ENCODE measurements around the gene HDAC6.

The HDAC6 gene

DNA sequence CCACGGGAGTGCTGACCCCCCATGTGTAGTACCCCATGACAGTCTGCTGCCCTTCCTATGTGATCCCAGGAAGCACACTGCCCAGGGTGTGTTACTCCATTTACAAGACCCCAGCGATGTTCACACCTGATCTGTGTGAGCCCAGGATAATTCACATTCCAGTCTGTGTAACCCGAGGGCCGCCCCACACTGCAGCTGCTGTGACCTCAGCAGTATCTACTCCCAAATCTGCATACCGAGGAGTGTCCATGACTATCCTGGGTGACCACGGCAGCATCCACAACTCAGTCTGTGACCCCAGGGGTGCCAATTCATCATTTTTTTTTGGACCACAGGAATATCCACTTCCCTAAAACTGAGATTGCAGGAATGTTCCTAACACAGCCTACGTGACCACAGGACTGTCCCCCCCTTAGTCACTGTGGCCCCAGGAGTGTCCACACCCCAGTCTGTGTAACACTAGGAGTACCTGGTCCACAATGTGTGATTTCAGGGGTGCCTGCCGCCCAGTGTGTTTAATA lies 48.1 kb upstream of the HDAC6 start:
- no peak for TF ChIP-seq RARB (CRISPR knock-in tag; IDR thresholded peaks at IDR 0.05)
- TF ChIP-seq CREB5 (CRISPR knock-in tag; IDR thresholded peaks at IDR 0.05; ENCODE audit: low read depth): no peak
- TF ChIP-seq ISL1 (CRISPR knock-in tag; IDR thresholded peaks at IDR 0.05): no peak
- no peak for TF ChIP-seq BACH2 (CRISPR knock-in tag; IDR thresholded peaks at IDR 0.05; ENCODE audit: borderline replicate concordance)
- TF ChIP-seq PPARA (CRISPR knock-in tag; IDR thresholded peaks at IDR 0.05; ENCODE audit: borderline replicate concordance): no peak
- no peak for TF ChIP-seq POU6F1 (CRISPR knock-in tag; IDR thresholded peaks at IDR 0.05; ENCODE audit: borderline replicate concordance, low read depth)
- TF ChIP-seq CSDC2 (CRISPR knock-in tag; IDR thresholded peaks at IDR 0.05): no peak
- TF ChIP-seq SNAI2 (CRISPR knock-in tag; IDR thresholded peaks at IDR 0.05): no peak
- no peak for TF ChIP-seq GLIS3 (CRISPR knock-in tag; IDR thresholded peaks at IDR 0.05)
- no peak for TF ChIP-seq ZC3H10 (CRISPR knock-in tag; IDR thresholded peaks at IDR 0.05)
- TF ChIP-seq ESRRG (CRISPR knock-in tag; IDR thresholded peaks at IDR 0.05): no peak
- TF ChIP-seq PATZ1 (CRISPR knock-in tag; IDR thresholded peaks at IDR 0.05; ENCODE audit: borderline replicate concordance): no peak
- ATAC-seq: no peak

DNA sequence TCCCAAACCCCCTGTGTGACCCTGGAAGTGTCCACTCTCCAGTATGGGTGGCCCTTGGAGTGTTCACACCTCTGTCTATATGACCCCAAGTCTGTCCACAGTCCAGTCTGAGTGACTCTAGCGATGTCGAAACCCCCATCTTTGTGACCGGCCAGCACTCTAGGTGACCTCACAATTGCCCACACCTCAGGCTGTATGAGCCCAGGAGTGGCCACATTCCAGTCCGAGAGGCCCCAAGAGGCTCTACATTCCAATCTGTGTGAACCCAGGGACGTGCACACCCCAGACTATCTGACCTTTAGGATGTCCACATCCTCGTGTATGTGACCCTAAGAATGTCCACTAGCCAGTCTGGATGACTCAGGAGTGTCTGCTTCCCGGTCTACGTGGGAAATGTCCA lies 47.6 kb upstream of the HDAC6 start:
- ATAC-seq: no peak

DNA sequence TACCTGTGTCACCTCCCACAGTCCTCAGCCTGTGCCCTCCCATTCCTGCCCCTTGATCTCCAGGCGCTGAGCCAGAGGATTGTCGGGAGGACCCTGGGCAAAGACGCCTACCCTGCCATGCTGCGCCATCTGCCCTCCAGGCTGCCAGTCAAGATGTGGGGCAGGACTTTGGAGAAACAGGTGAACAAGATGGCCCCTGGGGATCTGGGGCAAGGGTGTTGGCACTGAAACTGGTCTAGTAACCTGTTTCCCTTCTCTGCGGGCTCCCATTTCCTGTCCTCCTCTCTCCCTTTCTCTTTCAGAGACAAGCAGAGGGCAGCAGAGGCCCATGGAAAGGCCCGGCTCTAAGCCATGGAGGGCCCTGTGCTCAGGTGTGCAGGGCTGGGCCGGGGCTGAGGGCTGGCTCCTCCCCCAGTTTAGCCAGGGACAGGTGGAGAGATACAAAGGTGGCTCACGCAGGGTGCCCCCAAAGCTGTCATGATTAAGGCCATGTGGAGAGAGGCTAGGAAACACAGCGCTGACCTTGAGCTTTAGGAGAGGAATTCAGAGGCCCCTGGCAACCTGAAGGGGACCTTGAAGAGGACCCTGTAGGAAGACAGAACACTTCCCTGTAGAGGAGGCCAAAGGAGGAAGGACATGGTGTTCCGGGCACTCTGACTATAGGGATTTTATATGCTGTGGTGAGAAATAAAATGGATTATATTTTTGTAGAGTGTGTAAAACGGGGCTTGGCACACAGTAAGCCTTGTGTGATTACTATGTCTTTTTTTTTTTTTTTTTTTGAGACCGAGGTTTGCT lies 40.0 kb upstream of the HDAC6 start, which contains the start of gene GLOD5:
TSS of gene GLOD5 (plus strand) at position 74 of the 798 bp plus-strand sequence. CDS start at position 118, 44 bp downstream.
- ATAC-seq: peak; percentile 92
- TF ChIP-seq ZFP3 (CRISPR knock-in tag; IDR thresholded peaks at IDR 0.05) (no peak), ZNF565 (CRISPR knock-in tag; conservative IDR thresholded peaks at IDR 0.05; ENCODE audit: low read depth) (no peak), POU6F1 (CRISPR knock-in tag; IDR thresholded peaks at IDR 0.05; ENCODE audit: borderline replicate concordance, low read depth) (no peak), BACH2 (CRISPR knock-in tag; IDR thresholded peaks at IDR 0.05; ENCODE audit: borderline replicate concordance) (no peak), PPARA (CRISPR knock-in tag; IDR thresholded peaks at IDR 0.05; ENCODE audit: borderline replicate concordance) (no peak)

More for the DNA sequence above, 47.6 kb upstream of the HDAC6 start:
- TF ChIP-seq TCF4 (CRISPR knock-in tag; IDR thresholded peaks at IDR 0.05; ENCODE audit: borderline replicate concordance) (no peak), OSR1 (CRISPR knock-in tag; IDR thresholded peaks at IDR 0.05) (no peak), RARB (CRISPR knock-in tag; IDR thresholded peaks at IDR 0.05) (no peak), ZC3H10 (CRISPR knock-in tag; IDR thresholded peaks at IDR 0.05) (no peak), BACH2 (CRISPR knock-in tag; IDR thresholded peaks at IDR 0.05; ENCODE audit: borderline replicate concordance) (no peak), SNAI2 (CRISPR knock-in tag; IDR thresholded peaks at IDR 0.05) (no peak), POU6F1 (CRISPR knock-in tag; IDR thresholded peaks at IDR 0.05; ENCODE audit: borderline replicate concordance, low read depth) (no peak)

- TF ChIP-seq TSHZ2 (CRISPR knock-in tag; IDR thresholded peaks at IDR 0.05): no peak
- no peak for TF ChIP-seq POU6F1 (CRISPR knock-in tag; IDR thresholded peaks at IDR 0.05; ENCODE audit: borderline replicate concordance, low read depth)
- ATAC-seq: no peak
Observed at GRCh38 chrX:48769230-48769629, 32.6 kb upstream of the HDAC6 start.

Data from SK-N-SH treated with all-trans-retinoic acid at 6 μM for 48 hours (cell line).